ENCODE data around the gene RABEP2. TPM values are rescaled to one million over a fixed set of nuclear protein-coding genes. Genes with fewer than 3 reads are reported as not detected.

RABEP2 gene
- total and polyA plus RNA-seq, 2 experiments from 2014 or later, result 11.8 to 27.2 TPM

DNA sequence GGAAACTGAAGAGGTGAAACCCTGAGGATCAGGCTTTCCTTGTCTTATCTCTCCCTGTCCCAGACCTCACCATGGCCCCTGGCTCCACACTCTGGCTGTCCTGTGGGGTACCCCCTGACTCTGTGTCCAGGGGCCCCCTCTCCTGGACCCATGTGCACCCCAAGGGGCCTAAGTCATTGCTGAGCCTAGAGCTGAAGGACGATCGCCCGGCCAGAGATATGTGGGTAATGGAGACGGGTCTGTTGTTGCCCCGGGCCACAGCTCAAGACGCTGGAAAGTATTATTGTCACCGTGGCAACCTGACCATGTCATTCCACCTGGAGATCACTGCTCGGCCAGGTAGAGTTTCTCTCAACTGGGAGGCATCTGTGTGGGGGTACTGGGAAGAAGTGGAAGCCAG, 8.1 kb upstream of the RABEP2 start:
- Histone ChIP-seq H2AFZ (no peak overlapping the region), H3K27me3 (ENCODE audit: insufficient read depth) (0 out of 2 replicates have a peak, but pooled peaks cover 3% of the 10 kb centered on the region), H3K79me2 (replicated peaks; ENCODE audit: insufficient read depth) (no peaks in the 10 kb centered on the region), H3K27ac (ENCODE audit: low read depth) (no peak overlapping the region), H3K9me2 (ENCODE audit: insufficient read depth) (no peaks in the 10 kb centered on the region), H3F3A (replicated peaks; ENCODE audit: low read depth) (no peaks in the 10 kb centered on the region), H4K20me1 (replicated peaks; ENCODE audit: insufficient read depth) (no peaks in the 10 kb centered on the region), H3K36me3 (ENCODE audit: insufficient read depth) (no peaks in the 10 kb centered on the region), H3K4me1 (ENCODE audit: insufficient read depth) (peaks cover 7% of the 10 kb centered on the region; the same call in 1 of the 2 replicates), H3K4me3 (no peak overlapping the region), H3K4me2 (no peak overlapping the region)
- H3K9me3 Mint-ChIP-seq, result no peaks in the 10 kb centered on the region
- DNase-seq (ENCODE audit: low spot score) (no peak), ATAC-seq (no peak)
- peaks cover 9% of the 10 kb centered on the region for H3K4me1 Mint-ChIP-seq
- peaks cover 17% of the 10 kb centered on the region for H3K27me3 Mint-ChIP-seq (ENCODE audit: insufficient read depth, low read depth, poor library complexity)
- no peak overlapping the region for H3K4me3 Mint-ChIP-seq
- no peak overlapping the region for H3K27ac Mint-ChIP-seq
- no peaks in the 10 kb centered on the region for H3K36me3 Mint-ChIP-seq (ENCODE audit: low read depth)
- TF ChIP-seq EZH2 (IDR thresholded peaks at IDR 0.05; ENCODE audit: low read depth, unreplicated experiment) (no peak), POLR2AphosphoS5 (IDR thresholded peaks at IDR 0.05; ENCODE audit: low read depth) (no peak), JUNB (IDR thresholded peaks at IDR 0.05; ENCODE audit: unreplicated experiment) (no peak), STAT1 (IDR thresholded peaks at IDR 0.05; ENCODE audit: unreplicated experiment) (no peak), CREB1 (CRISPR knock-in tag; IDR thresholded peaks at IDR 0.05; ENCODE audit: low read depth) (no peak), NANOG (IDR thresholded peaks at IDR 0.05; ENCODE audit: borderline replicate concordance) (no peak), EZH2phosphoT487 (IDR thresholded peaks at IDR 0.05; ENCODE audit: unreplicated experiment) (no peak), ZNF462 (CRISPR knock-in tag; IDR thresholded peaks at IDR 0.05) (no peak)
- TF ChIP-seq, protein P1, sequence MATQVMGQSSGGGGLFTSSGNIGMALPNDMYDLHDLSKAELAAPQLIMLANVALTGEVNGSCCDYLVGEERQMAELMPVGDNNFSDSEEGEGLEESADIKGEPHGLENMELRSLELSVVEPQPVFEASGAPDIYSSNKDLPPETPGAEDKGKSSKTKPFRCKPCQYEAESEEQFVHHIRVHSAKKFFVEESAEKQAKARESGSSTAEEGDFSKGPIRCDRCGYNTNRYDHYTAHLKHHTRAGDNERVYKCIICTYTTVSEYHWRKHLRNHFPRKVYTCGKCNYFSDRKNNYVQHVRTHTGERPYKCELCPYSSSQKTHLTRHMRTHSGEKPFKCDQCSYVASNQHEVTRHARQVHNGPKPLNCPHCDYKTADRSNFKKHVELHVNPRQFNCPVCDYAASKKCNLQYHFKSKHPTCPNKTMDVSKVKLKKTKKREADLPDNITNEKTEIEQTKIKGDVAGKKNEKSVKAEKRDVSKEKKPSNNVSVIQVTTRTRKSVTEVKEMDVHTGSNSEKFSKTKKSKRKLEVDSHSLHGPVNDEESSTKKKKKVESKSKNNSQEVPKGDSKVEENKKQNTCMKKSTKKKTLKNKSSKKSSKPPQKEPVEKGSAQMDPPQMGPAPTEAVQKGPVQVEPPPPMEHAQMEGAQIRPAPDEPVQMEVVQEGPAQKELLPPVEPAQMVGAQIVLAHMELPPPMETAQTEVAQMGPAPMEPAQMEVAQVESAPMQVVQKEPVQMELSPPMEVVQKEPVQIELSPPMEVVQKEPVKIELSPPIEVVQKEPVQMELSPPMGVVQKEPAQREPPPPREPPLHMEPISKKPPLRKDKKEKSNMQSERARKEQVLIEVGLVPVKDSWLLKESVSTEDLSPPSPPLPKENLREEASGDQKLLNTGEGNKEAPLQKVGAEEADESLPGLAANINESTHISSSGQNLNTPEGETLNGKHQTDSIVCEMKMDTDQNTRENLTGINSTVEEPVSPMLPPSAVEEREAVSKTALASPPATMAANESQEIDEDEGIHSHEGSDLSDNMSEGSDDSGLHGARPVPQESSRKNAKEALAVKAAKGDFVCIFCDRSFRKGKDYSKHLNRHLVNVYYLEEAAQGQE (IDR thresholded peaks at IDR 0.05; ENCODE audit: unreplicated experiment), result no peak
- TF ChIP-seq, protein P2, sequence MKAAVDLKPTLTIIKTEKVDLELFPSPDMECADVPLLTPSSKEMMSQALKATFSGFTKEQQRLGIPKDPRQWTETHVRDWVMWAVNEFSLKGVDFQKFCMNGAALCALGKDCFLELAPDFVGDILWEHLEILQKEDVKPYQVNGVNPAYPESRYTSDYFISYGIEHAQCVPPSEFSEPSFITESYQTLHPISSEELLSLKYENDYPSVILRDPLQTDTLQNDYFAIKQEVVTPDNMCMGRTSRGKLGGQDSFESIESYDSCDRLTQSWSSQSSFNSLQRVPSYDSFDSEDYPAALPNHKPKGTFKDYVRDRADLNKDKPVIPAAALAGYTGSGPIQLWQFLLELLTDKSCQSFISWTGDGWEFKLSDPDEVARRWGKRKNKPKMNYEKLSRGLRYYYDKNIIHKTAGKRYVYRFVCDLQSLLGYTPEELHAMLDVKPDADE (IDR thresholded peaks at IDR 0.05), result no peak
- TF ChIP-seq, protein P3, sequence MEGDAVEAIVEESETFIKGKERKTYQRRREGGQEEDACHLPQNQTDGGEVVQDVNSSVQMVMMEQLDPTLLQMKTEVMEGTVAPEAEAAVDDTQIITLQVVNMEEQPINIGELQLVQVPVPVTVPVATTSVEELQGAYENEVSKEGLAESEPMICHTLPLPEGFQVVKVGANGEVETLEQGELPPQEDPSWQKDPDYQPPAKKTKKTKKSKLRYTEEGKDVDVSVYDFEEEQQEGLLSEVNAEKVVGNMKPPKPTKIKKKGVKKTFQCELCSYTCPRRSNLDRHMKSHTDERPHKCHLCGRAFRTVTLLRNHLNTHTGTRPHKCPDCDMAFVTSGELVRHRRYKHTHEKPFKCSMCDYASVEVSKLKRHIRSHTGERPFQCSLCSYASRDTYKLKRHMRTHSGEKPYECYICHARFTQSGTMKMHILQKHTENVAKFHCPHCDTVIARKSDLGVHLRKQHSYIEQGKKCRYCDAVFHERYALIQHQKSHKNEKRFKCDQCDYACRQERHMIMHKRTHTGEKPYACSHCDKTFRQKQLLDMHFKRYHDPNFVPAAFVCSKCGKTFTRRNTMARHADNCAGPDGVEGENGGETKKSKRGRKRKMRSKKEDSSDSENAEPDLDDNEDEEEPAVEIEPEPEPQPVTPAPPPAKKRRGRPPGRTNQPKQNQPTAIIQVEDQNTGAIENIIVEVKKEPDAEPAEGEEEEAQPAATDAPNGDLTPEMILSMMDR (conservative IDR thresholded peaks at IDR 0.05; ENCODE audit: low read depth in 2 of 2), result no peak
